ENCODE measurements around the gene SLC5A12.
"Not testable (repeated sequence)": the region's sequence is repeated elsewhere in the genome, so short reads cannot be mapped to it uniquely, and the experiment has no call there.

Gene SLC5A12

GRCh38 chr11:26665036-26665435 is 56.8 kb downstream of the SLC5A12 start:
- Histone ChIP-seq H3K9me3 (no peaks in the 10 kb centered on the region), H3K4me1 (no peaks in the 10 kb centered on the region), H3K4me3 (ENCODE audit: low read depth, low read length) (no peak overlapping the region), H3K27me3 (no peaks in the 10 kb centered on the region), H3K36me3 (no peaks in the 10 kb centered on the region)
- no peak for DNase-seq
- no peak for TF ChIP-seq CTCF (IDR thresholded peaks at IDR 0.05; ENCODE audit: low read depth, low read length)

GRCh38 chr11:26662916-26663315 is 58.9 kb downstream of the SLC5A12 start:
- TF ChIP-seq CTCF (IDR thresholded peaks at IDR 0.05; ENCODE audit: low read depth, low read length), result no peak

GRCh38 chr11:26655287-26655686 is 66.6 kb downstream of the SLC5A12 start:
- H3K4me1 ChIP-seq, result no peaks in the 10 kb centered on the region
- DNase-seq, result no peak
- no peaks in the 10 kb centered on the region for H3K27me3 ChIP-seq
- no peaks in the 10 kb centered on the region for H3K9me3 ChIP-seq
- no peak overlapping the region for H3K4me3 ChIP-seq (ENCODE audit: low read depth, low read length)
- no peak for TF ChIP-seq CTCF (IDR thresholded peaks at IDR 0.05; ENCODE audit: low read depth, low read length)
- H3K36me3 ChIP-seq, result no peaks in the 10 kb centered on the region

More at GRCh38 chr11:26662916-26663315, 58.9 kb downstream of the SLC5A12 start:
- no peak overlapping the region for H3K4me3 ChIP-seq (ENCODE audit: low read depth, low read length)
- no peaks in the 10 kb centered on the region for H3K27me3 ChIP-seq
- DNase-seq, result no peak
- no peaks in the 10 kb centered on the region for H3K36me3 ChIP-seq
- H3K4me1 ChIP-seq, result no peaks in the 10 kb centered on the region
- no peaks in the 10 kb centered on the region for H3K9me3 ChIP-seq

GRCh38 chr11:26651916-26652315 is 69.9 kb downstream of the SLC5A12 start:
- DNase-seq, result no peak

GRCh38 chr11:26649884-26650283 is 72.0 kb downstream of the SLC5A12 start:
- peak; percentile 65 for DNase-seq
- Histone ChIP-seq H3K4me3 (ENCODE audit: low read depth, low read length) (peak overlapping the region; percentile 41), H3K4me1 (no peaks in the 10 kb centered on the region), H3K36me3 (no peaks in the 10 kb centered on the region), H3K27me3 (no peaks in the 10 kb centered on the region), H3K9me3 (no peaks in the 10 kb centered on the region)
- peak; percentile 74 for TF ChIP-seq CTCF (IDR thresholded peaks at IDR 0.05; ENCODE audit: low read depth, low read length)

More at GRCh38 chr11:26651916-26652315, 69.9 kb downstream of the SLC5A12 start:
- no peak for TF ChIP-seq CTCF (IDR thresholded peaks at IDR 0.05; ENCODE audit: low read depth, low read length)
- Histone ChIP-seq H3K36me3 (no peaks in the 10 kb centered on the region), H3K27me3 (no peaks in the 10 kb centered on the region), H3K4me1 (no peaks in the 10 kb centered on the region), H3K9me3 (no peaks in the 10 kb centered on the region), H3K4me3 (ENCODE audit: low read depth, low read length) (no peak overlapping the region)

- H3K4me3 ChIP-seq (ENCODE audit: low read depth, low read length); H3K27me3 ChIP-seq; H3K36me3 ChIP-seq; DNase-seq; H3K4me1 ChIP-seq; H3K9me3 ChIP-seq: not testable (repeated sequence)
Observed at GRCh38 chr11:26643314-26643713, 78.5 kb downstream of the SLC5A12 start.

GRCh38 chr11:26632691-26633159 is 89.1 kb downstream of the SLC5A12 start:
- H3K4me1 ChIP-seq, result no peaks in the 10 kb centered on the region
- no peaks in the 10 kb centered on the region for H3K27me3 ChIP-seq
- no peaks in the 10 kb centered on the region for H3K36me3 ChIP-seq
- no peak for DNase-seq
- no peak for TF ChIP-seq CTCF (IDR thresholded peaks at IDR 0.05; ENCODE audit: low read depth, low read length)
- H3K9me3 ChIP-seq, result no peaks in the 10 kb centered on the region
- H3K4me3 ChIP-seq (ENCODE audit: low read depth, low read length), result no peak overlapping the region
